BLaER1 (cell line): Measurements from ENCODE around the gene SLC9A1.

ENCODE experiments used
- H3K27ac ChIP-seq: shearing (Covaris generic); formaldehyde crosslinking; 2 replicates; pipeline ENCODE4 v1.8.1; 2022
- H3K27me3 ChIP-seq: shearing (Covaris generic); formaldehyde crosslinking; 2 replicates; pipeline ENCODE4 v1.8.1; 2022
- H3K36me3 ChIP-seq: shearing (Covaris generic); formaldehyde crosslinking; 2 replicates; pipeline ENCODE4 v1.8.1; 2022
- H3K4me1 ChIP-seq: shearing (Covaris generic); formaldehyde crosslinking; 2 replicates; pipeline ENCODE4 v1.8.1; 2022
- H3K4me2 ChIP-seq: shearing (Covaris generic); formaldehyde crosslinking; 2 replicates; pipeline ENCODE4 v1.8.1; 2022
- H3K4me3 ChIP-seq: shearing (Covaris generic); formaldehyde crosslinking; 2 replicates; pipeline ENCODE4 v1.8.1; 2022
- H3K9ac ChIP-seq: shearing (Covaris generic); formaldehyde crosslinking; 2 replicates; pipeline ENCODE4 v1.8.1; 2022
- H3K9me3 ChIP-seq: shearing (Covaris generic); formaldehyde crosslinking; 2 replicates; pipeline ENCODE4 v1.8.1; 2022
- H4K20me1 ChIP-seq: shearing (Covaris generic); formaldehyde crosslinking; 2 replicates; pipeline ENCODE4 v1.8.1; 2022
- Cebpa-rat ChIP-seq: shearing (Covaris generic); IDR thresholded peaks from 2 replicates; pipeline ENCODE4 v1.8.1; 2022

Gene SLC9A1

GRCh38 chr1:27100335-27101053 is 54.4 kb downstream of the SLC9A1 start:
- peak overlapping the region; percentile 45 for H3K9ac ChIP-seq
- no peaks in the 10 kb centered on the region for H3K27me3 ChIP-seq
- H3K36me3 ChIP-seq = 0 out of 2 replicates have a peak, but pooled peaks cover 3% of the 10 kb centered on the region
- peak overlapping the region; percentile 83 for H3K27ac ChIP-seq
- H4K20me1 ChIP-seq = no peaks in the 10 kb centered on the region
- peak overlapping the region; percentile 88 for H3K4me2 ChIP-seq
- no peak for TF ChIP-seq Cebpa-rat
- no peaks in the 10 kb centered on the region for H3K9me3 ChIP-seq
- peak overlapping the region; percentile 34; the same call in 1 of the 2 replicates for H3K4me3 ChIP-seq
- H3K4me1 ChIP-seq = peaks cover 38% of the 10 kb centered on the region

GRCh38 chr1:27099587-27100334 is 55.2 kb downstream of the SLC9A1 start:
- Histone ChIP-seq H3K9ac (peak overlapping the region; percentile 45), H3K9me3 (no peaks in the 10 kb centered on the region), H3K36me3 (0 out of 2 replicates have a peak, but pooled peaks cover 3% of the 10 kb centered on the region), H3K4me2 (peak overlapping the region; percentile 88), H4K20me1 (no peaks in the 10 kb centered on the region), H3K4me1 (peaks cover 38% of the 10 kb centered on the region), H3K27ac (peak overlapping the region; percentile 83), H3K27me3 (no peaks in the 10 kb centered on the region), H3K4me3 (peak overlapping the region; percentile 34; the same call in 1 of the 2 replicates)
- TF ChIP-seq Cebpa-rat = no peak

- H3K4me2 ChIP-seq = peak overlapping the region; percentile 88
- H3K9ac ChIP-seq = peak overlapping the region; percentile 45
- peak overlapping the region; percentile 83 for H3K27ac ChIP-seq
- H3K4me1 ChIP-seq = peaks cover 38% of the 10 kb centered on the region
- TF ChIP-seq Cebpa-rat = no peak
- no peaks in the 10 kb centered on the region for H3K9me3 ChIP-seq
- H3K36me3 ChIP-seq = 0 out of 2 replicates have a peak, but pooled peaks cover 3% of the 10 kb centered on the region
- H3K27me3 ChIP-seq = no peaks in the 10 kb centered on the region
- no peaks in the 10 kb centered on the region for H4K20me1 ChIP-seq
- H3K4me3 ChIP-seq = peak overlapping the region; percentile 43
Observed at GRCh38 chr1:27099135-27099586, 55.8 kb downstream of the SLC9A1 start.

- Histone ChIP-seq H3K36me3 (0 out of 2 replicates have a peak, but pooled peaks cover 2% of the 10 kb centered on the region), H3K9ac (peak overlapping the region; percentile 45), H4K20me1 (no peaks in the 10 kb centered on the region), H3K4me2 (peak overlapping the region; percentile 88), H3K27me3 (no peaks in the 10 kb centered on the region), H3K27ac (peak overlapping the region; percentile 83), H3K4me1 (peaks cover 38% of the 10 kb centered on the region), H3K4me3 (peak overlapping the region; percentile 43), H3K9me3 (no peaks in the 10 kb centered on the region)
- TF ChIP-seq Cebpa-rat = peak; percentile 92
Observed at GRCh38 chr1:27098431-27099134, 56.3 kb downstream of the SLC9A1 start.

- H3K4me2 ChIP-seq = 0 out of 2 replicates have a peak overlapping the region, but pooled peaks have one; percentile 88
- H3K4me3 ChIP-seq = no peak overlapping the region
- peak; percentile 98 for TF ChIP-seq Cebpa-rat
- no peak overlapping the region for H3K27ac ChIP-seq
- no peaks in the 10 kb centered on the region for H4K20me1 ChIP-seq
- H3K9me3 ChIP-seq = no peaks in the 10 kb centered on the region
- H3K36me3 ChIP-seq = no peaks in the 10 kb centered on the region
- no peak overlapping the region for H3K9ac ChIP-seq
- peaks cover 38% of the 10 kb centered on the region for H3K4me1 ChIP-seq
- no peaks in the 10 kb centered on the region for H3K27me3 ChIP-seq
Observed at GRCh38 chr1:27097484-27097917, 57.4 kb downstream of the SLC9A1 start.

- Histone ChIP-seq H3K9me3 (no peaks in the 10 kb centered on the region), H3K4me2 (no peak overlapping the region), H3K27me3 (no peaks in the 10 kb centered on the region), H4K20me1 (no peaks in the 10 kb centered on the region), H3K4me3 (no peak overlapping the region), H3K4me1 (peaks cover 31% of the 10 kb centered on the region), H3K36me3 (no peaks in the 10 kb centered on the region), H3K9ac (no peak overlapping the region), H3K27ac (no peak overlapping the region)
- TF ChIP-seq Cebpa-rat = no peak
Observed at GRCh38 chr1:27095576-27095975, 59.3 kb downstream of the SLC9A1 start.

GRCh38 chr1:27092888-27093287 is 62.0 kb downstream of the SLC9A1 start:
- no peak for TF ChIP-seq Cebpa-rat
- no peak overlapping the region for H3K27ac ChIP-seq
- H3K4me3 ChIP-seq = no peak overlapping the region

GRCh38 chr1:27090911-27091310 is 64.0 kb downstream of the SLC9A1 start:
- Histone ChIP-seq H3K4me2 (no peak overlapping the region), H3K27me3 (no peaks in the 10 kb centered on the region), H3K27ac (no peak overlapping the region)

More at GRCh38 chr1:27092888-27093287, 62.0 kb downstream of the SLC9A1 start:
- Histone ChIP-seq H3K4me2 (no peak overlapping the region), H3K36me3 (no peaks in the 10 kb centered on the region), H3K9me3 (no peaks in the 10 kb centered on the region), H4K20me1 (no peaks in the 10 kb centered on the region), H3K4me1 (peaks cover 5% of the 10 kb centered on the region), H3K27me3 (no peaks in the 10 kb centered on the region), H3K9ac (no peak overlapping the region)

GRCh38 chr1:27087371-27088220 is 67.3 kb downstream of the SLC9A1 start:
- H3K4me1 ChIP-seq = no peaks in the 10 kb centered on the region
- no peaks in the 10 kb centered on the region for H3K36me3 ChIP-seq
- no peak for TF ChIP-seq Cebpa-rat
- no peaks in the 10 kb centered on the region for H4K20me1 ChIP-seq
- no peak overlapping the region for H3K27ac ChIP-seq
- H3K9me3 ChIP-seq = no peaks in the 10 kb centered on the region
- H3K27me3 ChIP-seq = no peaks in the 10 kb centered on the region
- no peak overlapping the region for H3K4me3 ChIP-seq
- H3K4me2 ChIP-seq = no peak overlapping the region
- H3K9ac ChIP-seq = no peak overlapping the region

More at GRCh38 chr1:27090911-27091310, 64.0 kb downstream of the SLC9A1 start:
- Histone ChIP-seq H4K20me1 (no peaks in the 10 kb centered on the region), H3K36me3 (no peaks in the 10 kb centered on the region), H3K4me1 (no peaks in the 10 kb centered on the region), H3K9ac (no peak overlapping the region), H3K4me3 (no peak overlapping the region), H3K9me3 (no peaks in the 10 kb centered on the region)
- no peak for TF ChIP-seq Cebpa-rat
